DOHH2 (cell line): ENCODE data around the gene FA2H.
"Not testable (repeated sequence)": the region's sequence is repeated elsewhere in the genome, so short reads cannot be mapped to it uniquely, and the experiment has no call there.

Experiments
- H3F3A ChIP-seq: fragments of 200-600 bp; sonication (generic), shearing (Covaris generic); 2 replicates; pipeline ENCODE4 v1.6.0; 2016; ENCODE audit warnings: antibody characterized with exemption, mild to moderate bottlenecking; ENCODE audit not compliant: control insufficient read depth, insufficient read depth
- H3K27ac ChIP-seq: fragments of 200-600 bp; sonication (generic); 2 replicates; pipeline ENCODE4 v1.5.1; 2014; ENCODE audit warnings: low read depth, mild to moderate bottlenecking, low read length, moderate library complexity
- H3K27me3 ChIP-seq: fragments of 200-600 bp; sonication (generic); 2 replicates; pipeline ENCODE4 v1.6.1; 2014; ENCODE audit warnings: mild to moderate bottlenecking, low read length, mixed read lengths; ENCODE audit not compliant: control insufficient read depth
- H3K36me3 ChIP-seq: fragments of 200-600 bp; sonication (generic); 2 replicates; pipeline ENCODE4 v1.6.1; 2014; ENCODE audit warnings: mild to moderate bottlenecking, low read length, moderate library complexity, mixed read lengths; ENCODE audit not compliant: control insufficient read depth
- H3K4me1 ChIP-seq: fragments of 200-600 bp; sonication (generic); 2 replicates; pipeline ENCODE4 v1.6.1; 2014; ENCODE audit warnings: mild to moderate bottlenecking, low read length, mixed read lengths; ENCODE audit not compliant: control insufficient read depth
- H3K4me2 ChIP-seq: fragments of 200-600 bp; sonication (generic); 2 replicates; pipeline ENCODE4 v1.6.0; 2014; ENCODE audit warnings: mild to moderate bottlenecking, low read length, moderate library complexity
- H3K4me3 ChIP-seq: fragments of 200-600 bp; sonication (generic); 2 replicates; pipeline ENCODE4 v1.5.1; 2014; ENCODE audit warnings: mild to moderate bottlenecking, low read length, mixed read lengths
- H3K79me2 ChIP-seq: fragments of 200-600 bp; sonication (generic); 2 replicates; pipeline ENCODE4 v1.6.1; 2014; ENCODE audit warnings: mild to moderate bottlenecking, low read length, mixed read lengths; ENCODE audit not compliant: control insufficient read depth
- H3K9me2 ChIP-seq: fragments of 200-600 bp; sonication (generic); replicated peaks from 2 replicates; pipeline ENCODE4 v1.6.1; 2014; ENCODE audit warnings: mild to moderate bottlenecking, low read length, mixed read lengths; ENCODE audit not compliant: control insufficient read depth
- H3K9me3 ChIP-seq: fragments of 200-600 bp; sonication (generic); 2 replicates; pipeline ENCODE4 v1.6.1; 2014; ENCODE audit warnings: antibody characterized with exemption, low read length, mixed read lengths; ENCODE audit not compliant: control insufficient read depth, insufficient read depth
- H4K20me1 ChIP-seq: fragments of 200-600 bp; sonication (generic); 2 replicates; pipeline ENCODE4 v1.6.0; 2014; ENCODE audit warnings: low read depth, mild to moderate bottlenecking, antibody characterized with exemption, low read length, moderate library complexity; ENCODE audit not compliant: control insufficient read depth, insufficient read depth
- CTCF ChIP-seq: fragments of 200-600 bp; sonication (generic); IDR thresholded peaks from one replicate; pipeline ENCODE4 v1.5.1; 2014; ENCODE audit warnings: antibody characterized with exemption, mild to moderate bottlenecking, low read depth, low read length; ENCODE audit not compliant: poor library complexity, severe bottlenecking
- EZH2phosphoT487 ChIP-seq: fragments of 200-600 bp; sonication (generic); IDR thresholded peaks from 2 replicates; pipeline ENCODE4 v1.6.1; 2017; ENCODE audit warnings: borderline replicate concordance, mild to moderate bottlenecking, antibody characterized with exemption, low read length, moderate library complexity, mixed read lengths

FA2H gene

GRCh38 chr16:74769586-74770190 lies 4.9 kb downstream of the FA2H start:
- peaks cover 17% of the 10 kb centered on the region for H3K4me1 ChIP-seq
- no peak overlapping the region for H3K4me3 ChIP-seq
- H3K4me2 ChIP-seq: no peak overlapping the region
- H3K79me2 ChIP-seq: no peaks in the 10 kb centered on the region
- H3K27me3 ChIP-seq: peaks cover 21% of the 10 kb centered on the region
- H3K9me3 ChIP-seq: no peaks in the 10 kb centered on the region
- H3F3A ChIP-seq: no peaks in the 10 kb centered on the region
- no peaks in the 10 kb centered on the region for H3K9me2 ChIP-seq
- H3K27ac ChIP-seq: no peak overlapping the region
- TF ChIP-seq EZH2phosphoT487 (no peak), CTCF (no peak)
- no peaks in the 10 kb centered on the region; the same call in 1 of the 2 replicates for H4K20me1 ChIP-seq
- no peaks in the 10 kb centered on the region for H3K36me3 ChIP-seq

GRCh38 chr16:74768239-74768638 lies 6.4 kb downstream of the FA2H start:
- no peak for TF ChIP-seq EZH2phosphoT487
- TF ChIP-seq CTCF: no peak

GRCh38 chr16:74767749-74768148 lies 6.9 kb downstream of the FA2H start:
- H3K27me3 ChIP-seq: peaks cover 12% of the 10 kb centered on the region
- TF ChIP-seq EZH2phosphoT487 (no peak), CTCF (no peak)
- H4K20me1 ChIP-seq: no peaks in the 10 kb centered on the region; the same call in 1 of the 2 replicates
- H3K4me3 ChIP-seq: no peak overlapping the region
- H3F3A ChIP-seq: no peaks in the 10 kb centered on the region
- no peaks in the 10 kb centered on the region for H3K9me2 ChIP-seq
- no peaks in the 10 kb centered on the region for H3K9me3 ChIP-seq
- peaks cover 12% of the 10 kb centered on the region for H3K4me1 ChIP-seq
- no peak overlapping the region for H3K4me2 ChIP-seq
- no peaks in the 10 kb centered on the region for H3K36me3 ChIP-seq
- no peak overlapping the region for H3K27ac ChIP-seq
- no peaks in the 10 kb centered on the region for H3K79me2 ChIP-seq

More at GRCh38 chr16:74768239-74768638, 6.4 kb downstream of the FA2H start:
- H3K27ac ChIP-seq: no peak overlapping the region
- H3K4me3 ChIP-seq: no peak overlapping the region
- no peaks in the 10 kb centered on the region for H3K9me3 ChIP-seq
- no peak overlapping the region for H3K4me2 ChIP-seq
- peaks cover 12% of the 10 kb centered on the region for H3K27me3 ChIP-seq
- H3K79me2 ChIP-seq: no peaks in the 10 kb centered on the region
- no peaks in the 10 kb centered on the region for H3F3A ChIP-seq
- no peaks in the 10 kb centered on the region for H3K9me2 ChIP-seq
- H3K4me1 ChIP-seq: peaks cover 12% of the 10 kb centered on the region
- H3K36me3 ChIP-seq: no peaks in the 10 kb centered on the region
- no peaks in the 10 kb centered on the region; the same call in 1 of the 2 replicates for H4K20me1 ChIP-seq

GRCh38 chr16:74766729-74767128 lies 7.9 kb downstream of the FA2H start:
- H3K9me2 ChIP-seq: no peaks in the 10 kb centered on the region
- TF ChIP-seq CTCF: peak; percentile 46
- no peak for TF ChIP-seq EZH2phosphoT487
- H3K27me3 ChIP-seq: peaks cover 7% of the 10 kb centered on the region; the same call in 1 of the 2 replicates

GRCh38 chr16:74764184-74764583 lies 10.4 kb downstream of the FA2H start:
- H3K27me3 ChIP-seq, H3K9me3 ChIP-seq, H3K4me1 ChIP-seq, H3F3A ChIP-seq, H3K4me3 ChIP-seq, H3K79me2 ChIP-seq, H3K9me2 ChIP-seq, H3K36me3 ChIP-seq, H3K27ac ChIP-seq, H3K4me2 ChIP-seq, H4K20me1 ChIP-seq: not testable (repeated sequence)

More at GRCh38 chr16:74766729-74767128, 7.9 kb downstream of the FA2H start:
- no peak overlapping the region for H3K4me3 ChIP-seq
- peaks cover 5% of the 10 kb centered on the region for H3K4me1 ChIP-seq
- H3K4me2 ChIP-seq: no peak overlapping the region
- H3K27ac ChIP-seq: no peak overlapping the region
- no peaks in the 10 kb centered on the region for H3K79me2 ChIP-seq
- H3K36me3 ChIP-seq: no peaks in the 10 kb centered on the region
- H4K20me1 ChIP-seq: no peaks in the 10 kb centered on the region
- no peaks in the 10 kb centered on the region for H3F3A ChIP-seq
- H3K9me3 ChIP-seq: no peaks in the 10 kb centered on the region
